Measurements from ENCODE around the gene ANAPC4.

- TF ChIP-seq, protein P1, sequence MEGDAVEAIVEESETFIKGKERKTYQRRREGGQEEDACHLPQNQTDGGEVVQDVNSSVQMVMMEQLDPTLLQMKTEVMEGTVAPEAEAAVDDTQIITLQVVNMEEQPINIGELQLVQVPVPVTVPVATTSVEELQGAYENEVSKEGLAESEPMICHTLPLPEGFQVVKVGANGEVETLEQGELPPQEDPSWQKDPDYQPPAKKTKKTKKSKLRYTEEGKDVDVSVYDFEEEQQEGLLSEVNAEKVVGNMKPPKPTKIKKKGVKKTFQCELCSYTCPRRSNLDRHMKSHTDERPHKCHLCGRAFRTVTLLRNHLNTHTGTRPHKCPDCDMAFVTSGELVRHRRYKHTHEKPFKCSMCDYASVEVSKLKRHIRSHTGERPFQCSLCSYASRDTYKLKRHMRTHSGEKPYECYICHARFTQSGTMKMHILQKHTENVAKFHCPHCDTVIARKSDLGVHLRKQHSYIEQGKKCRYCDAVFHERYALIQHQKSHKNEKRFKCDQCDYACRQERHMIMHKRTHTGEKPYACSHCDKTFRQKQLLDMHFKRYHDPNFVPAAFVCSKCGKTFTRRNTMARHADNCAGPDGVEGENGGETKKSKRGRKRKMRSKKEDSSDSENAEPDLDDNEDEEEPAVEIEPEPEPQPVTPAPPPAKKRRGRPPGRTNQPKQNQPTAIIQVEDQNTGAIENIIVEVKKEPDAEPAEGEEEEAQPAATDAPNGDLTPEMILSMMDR (IDR thresholded peaks at IDR 0.05; ENCODE audit: insufficient read depth, low read depth, low read length), result no peak
- no peak for TF ChIP-seq EZH2 (IDR thresholded peaks at IDR 0.05; ENCODE audit: insufficient read depth, low read length)
These were observed 50.8 kb downstream of the ANAPC4 start for GRCh38 chr4:25427871-25428270.
